HCEC 1CT (cell line): Measurements from ENCODE around the gene FAM240A.

Source experiments
- DNase-seq: peaks from one replicate; pipeline ENCODE4 v3.0.0-alpha.2; 2017

Gene FAM240A

GRCh38 chr3:46664188-46664970, 52.1 kb downstream of the FAM240A start:
- no peak for DNase-seq

- DNase-seq, result no peak
These were observed 52.8 kb downstream of the FAM240A start for GRCh38 chr3:46664971-46665762.

GRCh38 chr3:46665763-46666452, 53.6 kb downstream of the FAM240A start:
- DNase-seq, result no peak

- no peak for DNase-seq
These were observed 54.1 kb downstream of the FAM240A start for GRCh38 chr3:46666453-46666845.

- no peak for DNase-seq
These were observed 54.8 kb downstream of the FAM240A start for GRCh38 chr3:46667061-46667621.

GRCh38 chr3:46667657-46668056, 55.3 kb downstream of the FAM240A start:
- DNase-seq, result no peak

GRCh38 chr3:46668116-46668515, 55.8 kb downstream of the FAM240A start:
- no peak for DNase-seq

GRCh38 chr3:46668591-46668990, 56.3 kb downstream of the FAM240A start:
- DNase-seq, result no peak

GRCh38 chr3:46669191-46669999, 57.1 kb downstream of the FAM240A start:
- DNase-seq, result no peak

- DNase-seq, result no peak
These were observed 57.9 kb downstream of the FAM240A start for GRCh38 chr3:46670000-46670890.

GRCh38 chr3:46670891-46671427, 58.6 kb downstream of the FAM240A start:
- DNase-seq, result no peak

- no peak for DNase-seq
These were observed 59.4 kb downstream of the FAM240A start for GRCh38 chr3:46671541-46672348.

GRCh38 chr3:46672349-46672695, 60.0 kb downstream of the FAM240A start:
- DNase-seq, result no peak

- DNase-seq, result no peak
These were observed 61.1 kb downstream of the FAM240A start for GRCh38 chr3:46673151-46674030.

- no peak for DNase-seq
These were observed 61.9 kb downstream of the FAM240A start for GRCh38 chr3:46674031-46674845.

- DNase-seq, result no peak
These were observed 63.1 kb downstream of the FAM240A start for GRCh38 chr3:46675426-46675825.
